ENCODE results near the gene ZKSCAN2. TPM values are rescaled to one million over a fixed set of nuclear protein-coding genes. Genes with fewer than 3 reads are reported as not detected.

ZKSCAN2 gene
- total and polyA plus RNA-seq, 4 donors: 0.47 to 3.4 (median 1.7) TPM

DNA sequence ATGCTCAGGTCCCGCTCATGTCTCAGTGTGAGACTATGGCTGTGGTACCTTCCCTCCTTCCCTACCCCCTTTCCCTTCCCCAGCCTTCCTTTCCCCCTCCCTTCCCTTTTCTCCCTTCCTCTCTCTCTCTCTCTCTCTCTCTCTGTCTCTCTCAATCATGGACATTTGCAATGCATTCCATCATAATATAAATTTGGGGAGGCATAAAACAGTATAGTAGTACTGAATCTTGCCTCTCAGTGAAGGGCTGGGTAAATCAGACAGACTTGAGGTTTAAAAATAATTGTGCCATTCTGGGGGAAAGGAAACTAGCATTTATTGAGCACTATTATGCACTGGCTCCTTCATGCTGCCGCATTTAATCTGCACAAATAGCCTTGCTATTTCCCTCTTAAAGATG lies 4.3 kb downstream of the ZKSCAN2 start:
- no peak overlapping the region for H3K27ac ChIP-seq (ENCODE audit: low read depth in 1 of 2, low read length in 2 of 2)
- DNase-seq (ENCODE audit: low spot score): no peak
- H3K4me3 ChIP-seq (ENCODE audit: low read depth in 1 of 3, low read length in 3 of 3): no peak overlapping the region
- H3K9me3 ChIP-seq (ENCODE audit: control insufficient read depth in 4 of 4, low read length in 3 of 4): no peaks in the 10 kb centered on the region
- TF ChIP-seq, protein P1, sequence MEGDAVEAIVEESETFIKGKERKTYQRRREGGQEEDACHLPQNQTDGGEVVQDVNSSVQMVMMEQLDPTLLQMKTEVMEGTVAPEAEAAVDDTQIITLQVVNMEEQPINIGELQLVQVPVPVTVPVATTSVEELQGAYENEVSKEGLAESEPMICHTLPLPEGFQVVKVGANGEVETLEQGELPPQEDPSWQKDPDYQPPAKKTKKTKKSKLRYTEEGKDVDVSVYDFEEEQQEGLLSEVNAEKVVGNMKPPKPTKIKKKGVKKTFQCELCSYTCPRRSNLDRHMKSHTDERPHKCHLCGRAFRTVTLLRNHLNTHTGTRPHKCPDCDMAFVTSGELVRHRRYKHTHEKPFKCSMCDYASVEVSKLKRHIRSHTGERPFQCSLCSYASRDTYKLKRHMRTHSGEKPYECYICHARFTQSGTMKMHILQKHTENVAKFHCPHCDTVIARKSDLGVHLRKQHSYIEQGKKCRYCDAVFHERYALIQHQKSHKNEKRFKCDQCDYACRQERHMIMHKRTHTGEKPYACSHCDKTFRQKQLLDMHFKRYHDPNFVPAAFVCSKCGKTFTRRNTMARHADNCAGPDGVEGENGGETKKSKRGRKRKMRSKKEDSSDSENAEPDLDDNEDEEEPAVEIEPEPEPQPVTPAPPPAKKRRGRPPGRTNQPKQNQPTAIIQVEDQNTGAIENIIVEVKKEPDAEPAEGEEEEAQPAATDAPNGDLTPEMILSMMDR (IDR thresholded peaks at IDR 0.05; ENCODE audit: low read depth, low read length, missing input control): no peak
- TF ChIP-seq FOXA1 (IDR thresholded peaks at IDR 0.05): no peak
- no peak for TF ChIP-seq GABPA (IDR thresholded peaks at IDR 0.05 in 1 of 2, conservative IDR thresholded peaks at IDR 0.05 in 1 of 2)
- TF ChIP-seq NR2F2 (IDR thresholded peaks at IDR 0.05): no peak
- TF ChIP-seq TAF1 (conservative IDR thresholded peaks at IDR 0.05): no peak
- TF ChIP-seq, protein P2, sequence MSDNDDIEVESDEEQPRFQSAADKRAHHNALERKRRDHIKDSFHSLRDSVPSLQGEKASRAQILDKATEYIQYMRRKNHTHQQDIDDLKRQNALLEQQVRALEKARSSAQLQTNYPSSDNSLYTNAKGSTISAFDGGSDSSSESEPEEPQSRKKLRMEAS (IDR thresholded peaks at IDR 0.05): no peak
- TF ChIP-seq, protein P3, sequence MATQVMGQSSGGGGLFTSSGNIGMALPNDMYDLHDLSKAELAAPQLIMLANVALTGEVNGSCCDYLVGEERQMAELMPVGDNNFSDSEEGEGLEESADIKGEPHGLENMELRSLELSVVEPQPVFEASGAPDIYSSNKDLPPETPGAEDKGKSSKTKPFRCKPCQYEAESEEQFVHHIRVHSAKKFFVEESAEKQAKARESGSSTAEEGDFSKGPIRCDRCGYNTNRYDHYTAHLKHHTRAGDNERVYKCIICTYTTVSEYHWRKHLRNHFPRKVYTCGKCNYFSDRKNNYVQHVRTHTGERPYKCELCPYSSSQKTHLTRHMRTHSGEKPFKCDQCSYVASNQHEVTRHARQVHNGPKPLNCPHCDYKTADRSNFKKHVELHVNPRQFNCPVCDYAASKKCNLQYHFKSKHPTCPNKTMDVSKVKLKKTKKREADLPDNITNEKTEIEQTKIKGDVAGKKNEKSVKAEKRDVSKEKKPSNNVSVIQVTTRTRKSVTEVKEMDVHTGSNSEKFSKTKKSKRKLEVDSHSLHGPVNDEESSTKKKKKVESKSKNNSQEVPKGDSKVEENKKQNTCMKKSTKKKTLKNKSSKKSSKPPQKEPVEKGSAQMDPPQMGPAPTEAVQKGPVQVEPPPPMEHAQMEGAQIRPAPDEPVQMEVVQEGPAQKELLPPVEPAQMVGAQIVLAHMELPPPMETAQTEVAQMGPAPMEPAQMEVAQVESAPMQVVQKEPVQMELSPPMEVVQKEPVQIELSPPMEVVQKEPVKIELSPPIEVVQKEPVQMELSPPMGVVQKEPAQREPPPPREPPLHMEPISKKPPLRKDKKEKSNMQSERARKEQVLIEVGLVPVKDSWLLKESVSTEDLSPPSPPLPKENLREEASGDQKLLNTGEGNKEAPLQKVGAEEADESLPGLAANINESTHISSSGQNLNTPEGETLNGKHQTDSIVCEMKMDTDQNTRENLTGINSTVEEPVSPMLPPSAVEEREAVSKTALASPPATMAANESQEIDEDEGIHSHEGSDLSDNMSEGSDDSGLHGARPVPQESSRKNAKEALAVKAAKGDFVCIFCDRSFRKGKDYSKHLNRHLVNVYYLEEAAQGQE (IDR thresholded peaks at IDR 0.05): no peak
- TF ChIP-seq, protein P4, sequence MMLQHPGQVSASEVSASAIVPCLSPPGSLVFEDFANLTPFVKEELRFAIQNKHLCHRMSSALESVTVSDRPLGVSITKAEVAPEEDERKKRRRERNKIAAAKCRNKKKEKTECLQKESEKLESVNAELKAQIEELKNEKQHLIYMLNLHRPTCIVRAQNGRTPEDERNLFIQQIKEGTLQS (IDR thresholded peaks at IDR 0.05): no peak
- TF ChIP-seq, protein P5, sequence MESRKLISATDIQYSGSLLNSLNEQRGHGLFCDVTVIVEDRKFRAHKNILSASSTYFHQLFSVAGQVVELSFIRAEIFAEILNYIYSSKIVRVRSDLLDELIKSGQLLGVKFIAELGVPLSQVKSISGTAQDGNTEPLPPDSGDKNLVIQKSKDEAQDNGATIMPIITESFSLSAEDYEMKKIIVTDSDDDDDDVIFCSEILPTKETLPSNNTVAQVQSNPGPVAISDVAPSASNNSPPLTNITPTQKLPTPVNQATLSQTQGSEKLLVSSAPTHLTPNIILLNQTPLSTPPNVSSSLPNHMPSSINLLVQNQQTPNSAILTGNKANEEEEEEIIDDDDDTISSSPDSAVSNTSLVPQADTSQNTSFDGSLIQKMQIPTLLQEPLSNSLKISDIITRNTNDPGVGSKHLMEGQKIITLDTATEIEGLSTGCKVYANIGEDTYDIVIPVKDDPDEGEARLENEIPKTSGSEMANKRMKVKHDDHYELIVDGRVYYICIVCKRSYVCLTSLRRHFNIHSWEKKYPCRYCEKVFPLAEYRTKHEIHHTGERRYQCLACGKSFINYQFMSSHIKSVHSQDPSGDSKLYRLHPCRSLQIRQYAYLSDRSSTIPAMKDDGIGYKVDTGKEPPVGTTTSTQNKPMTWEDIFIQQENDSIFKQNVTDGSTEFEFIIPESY (IDR thresholded peaks at IDR 0.05): no peak
- no peak for TF ChIP-seq HNF4A (conservative IDR thresholded peaks at IDR 0.05)
- no peak for TF ChIP-seq RXRA (IDR thresholded peaks at IDR 0.05)
- TF ChIP-seq YY1 (IDR thresholded peaks at IDR 0.05): no peak
- TF ChIP-seq HNF4G (IDR thresholded peaks at IDR 0.05): no peak
- no peak for TF ChIP-seq JUND (IDR thresholded peaks at IDR 0.05)
- TF ChIP-seq SP1 (IDR thresholded peaks at IDR 0.05): no peak
- TF ChIP-seq RAD21 (IDR thresholded peaks at IDR 0.05): no peak
- no peak for TF ChIP-seq EGR1 (IDR thresholded peaks at IDR 0.05; ENCODE audit: low read depth in 2 of 2)
- H3K9ac ChIP-seq (ENCODE audit: low read depth in 1 of 2, low read length in 2 of 2): no peak overlapping the region
- H3K27me3 ChIP-seq (ENCODE audit: control insufficient read depth in 4 of 4, insufficient read depth in 4 of 4, low read length in 3 of 4): no peaks in the 10 kb centered on the region
- WGBS: over 99% methylated on average over 2 of the region's 2 CpGs
- peaks cover 6 to 37% (median 27%) of the 10 kb centered on the region in 4 donors for H3K36me3 ChIP-seq (ENCODE audit: control insufficient read depth in 4 of 4, insufficient read depth in 3 of 4, low read depth in 1 of 4, low read length in 3 of 4)
- H3K4me1 ChIP-seq (ENCODE audit: control insufficient read depth in 4 of 4, insufficient read depth in 4 of 4, low read length in 3 of 4): peaks cover 0 to 19% (median 16%) of the 10 kb centered on the region in 4 donors
